GM12878 (cell line): ENCODE data around the gene ZXDC. TPM values are rescaled to one million over a fixed set of nuclear protein-coding genes. Genes with fewer than 3 reads are reported as not detected.

Source experiments
- ATAC-seq: fragments of 200-7000 bp; cut with Tn5 transposase; 3 replicates; pipeline ENCODE4 v1.9.1; 2020; ENCODE audit warnings: mild to moderate bottlenecking, moderate library complexity
- BruUV-seq: library from RNA; stranded (reverse); fragments of 400-500 nt; replicated peaks from 2 replicates; lab custom pipeline; 2021; lab: Mats Ljungman, UMichigan
- CTCF ChIA-PET: fragments of 300-600 bp; sonication (Branson Sonifier 250); formaldehyde crosslinking; extraction: SDS; loops from one replicate; lab custom pipeline; 2021; ENCODE audit warnings: inconsistent platforms; lab: Yijun Ruan, JAX
- POLR2A ChIA-PET: fragments of 350-600 bp; formaldehyde crosslinking; extraction: SDS; loops from one replicate; lab custom pipeline; 2021; ENCODE audit warnings: inconsistent platforms; lab: Charles Lee
- RAD21 ChIA-PET: fragments of 300-600 bp; sonication (Branson Sonifier 250); formaldehyde crosslinking; loops from one replicate; lab custom pipeline; 2023; ENCODE audit warnings: antibody characterized with exemption; ENCODE audit not compliant: unreplicated experiment; lab: Charles Lee
- SMC1A ChIA-PET: fragments of 300-600 bp; sonication (Branson Sonifier 250); formaldehyde crosslinking; loops from one replicate; lab custom pipeline; 2023; ENCODE audit not compliant: unreplicated experiment, uncharacterized antibody; lab: Charles Lee
- DNase-seq: peaks from one replicate; pipeline ENCODE4 v3.0.0-alpha.2; 2011; ENCODE audit warnings: low read depth, low spot score
- FAIRE-seq: peaks from 3 replicates; lab custom pipeline; 2011; peaks lifted over from hg19 to GRCh38; lab: Jason Lieb, UNC
- H2AFZ ChIP-seq: 2 replicates; pipeline ENCODE4 v1.6.0; 2011; ENCODE audit warnings: low read depth, low read length, control low read depth; ENCODE audit not compliant: control insufficient read depth
- H3K27ac ChIP-seq: 2 replicates; pipeline ENCODE4 v1.5.1; 2011; ENCODE audit warnings: control low read depth; ENCODE audit not compliant: control insufficient read depth, insufficient read depth
- H3K27me3 ChIP-seq, 2 experiments: replicated peaks in 1 of 2; 2 replicates each; pipeline versions ENCODE4 v1.6.0 to v1.6.1; 2011; ENCODE audit warnings: low read length in 1 of 2; ENCODE audit not compliant: control insufficient read depth in 2 of 2, insufficient read depth in 2 of 2
- H3K36me3 ChIP-seq, 2 experiments: 2 replicates each; pipeline ENCODE4 v1.5.1; 2011; ENCODE audit warnings: low read length in 1 of 2; ENCODE audit not compliant: control insufficient read depth in 2 of 2, insufficient read depth in 2 of 2
- H3K4me1 ChIP-seq: 2 replicates; pipeline ENCODE4 v1.6.1; 2011; ENCODE audit warnings: mild to moderate bottlenecking, low read length, moderate library complexity, mixed read lengths; ENCODE audit not compliant: control insufficient read depth, insufficient read depth
- H3K4me2 ChIP-seq: 2 replicates; pipeline ENCODE4 v1.6.0; 2011; ENCODE audit warnings: control low read depth; ENCODE audit not compliant: control insufficient read depth, insufficient read depth
- H3K4me3 ChIP-seq: fragments of 200-600 bp; sonication (generic); 2 replicates; pipeline ENCODE4 v1.5.1; 2016
- H3K79me2 ChIP-seq: 2 replicates; pipeline ENCODE4 v1.6.0; 2011; ENCODE audit warnings: low read length; ENCODE audit not compliant: control insufficient read depth, insufficient read depth
- H3K9ac ChIP-seq: 2 replicates; pipeline ENCODE4 v1.8.0; 2011; ENCODE audit warnings: low read length, control low read depth, mixed read lengths; ENCODE audit not compliant: control insufficient read depth, insufficient read depth
- H3K9me3 ChIP-seq: replicated peaks from 3 replicates; pipeline ENCODE4 v1.5.1; 2011; ENCODE audit warnings: mild to moderate bottlenecking, low read length; ENCODE audit not compliant: control insufficient read depth, insufficient read depth
- H4K20me1 ChIP-seq: 2 replicates; pipeline ENCODE4 v1.6.0; 2011; ENCODE audit not compliant: control insufficient read depth, insufficient read depth
- CHD2 ChIP-seq: IDR thresholded peaks from 2 replicates; pipeline ENCODE4 v1.6.1; 2011; ENCODE audit warnings: low read depth, low read length, improper control_type of control experiment, borderline replicate concordance
- CREM ChIP-seq: IDR thresholded peaks from 2 replicates; pipeline ENCODE4 v1.6.1; 2014; ENCODE audit warnings: antibody characterized with exemption, low read depth
- CUX1 ChIP-seq: IDR thresholded peaks from 2 replicates; pipeline ENCODE4 v1.6.1; 2012; ENCODE audit warnings: improper control_type of control experiment, low read depth, low read length; ENCODE audit not compliant: insufficient replicate concordance
- FOXM1 ChIP-seq: IDR thresholded peaks from 2 replicates; pipeline ENCODE4 v1.6.1; 2012; ENCODE audit warnings: low read depth, mild to moderate bottlenecking, inconsistent platforms, low read length, moderate library complexity
- HDAC2 ChIP-seq: fragments of 200-600 bp; sonication (generic); IDR thresholded peaks from 2 replicates; pipeline ENCODE4 v1.6.1; 2017
- MEF2B ChIP-seq: fragments of 450-650 bp; IDR thresholded peaks from 2 replicates; pipeline ENCODE4 v1.6.1; 2018; ENCODE audit warnings: mild to moderate bottlenecking, moderate library complexity; ENCODE audit not compliant: partially characterized antibody, poor library complexity, severe bottlenecking
- MXI1 ChIP-seq: fragments of 150-350 bp; IDR thresholded peaks from 2 replicates; pipeline ENCODE4 v1.6.1; 2011; ENCODE audit warnings: low read depth, mild to moderate bottlenecking, inconsistent platforms, low read length, improper control_type of control experiment
- NFIC ChIP-seq: IDR thresholded peaks from 2 replicates; pipeline ENCODE4 v1.6.1; 2012; ENCODE audit warnings: low read depth, mild to moderate bottlenecking, inconsistent platforms, low read length, moderate library complexity
- RB1 ChIP-seq: fragments of 450-650 bp; formaldehyde crosslinking; IDR thresholded peaks from 2 replicates; pipeline ENCODE4 v1.6.1; 2017; ENCODE audit warnings: mild to moderate bottlenecking, borderline replicate concordance
- RBBP5 ChIP-seq: fragments of 200-600 bp; sonication (generic); conservative IDR thresholded peaks from 2 replicates; pipeline ENCODE4 v1.6.1; 2016
- SMARCA5 ChIP-seq: fragments of 450-650 bp; IDR thresholded peaks from 2 replicates; pipeline ENCODE4 v1.6.1; 2017; ENCODE audit warnings: mild to moderate bottlenecking
- TARDBP ChIP-seq: IDR thresholded peaks from 2 replicates; pipeline ENCODE4 v1.6.1; 2016; ENCODE audit warnings: borderline replicate concordance
- TBL1XR1 ChIP-seq: IDR thresholded peaks from 2 replicates; pipeline ENCODE4 v1.6.1; 2012; ENCODE audit warnings: low read depth, low read length, improper control_type of control experiment
- ZNF217 ChIP-seq: fragments of 450-650 bp; IDR thresholded peaks from 2 replicates; pipeline ENCODE4 v1.6.1; 2017; ENCODE audit warnings: antibody characterized with exemption, mild to moderate bottlenecking
- WGBS: methylation state at CpG from one replicate; pipeline ENCODE4 v1.1.6; 2016; ENCODE audit warnings: low lambda C conversion rate; ENCODE audit not compliant: insufficient replicate concordance, insufficient coverage; ENCODE audit errors: missing lambda C conversion rate; 5-methylcytosine and 5-hydroxymethylcytosine counted together
- in situ Hi-C: fragments of 300-500 bp; cut with MboI; formaldehyde crosslinking; loops from 9 replicates; pipeline ENCODE4 v1.14.3; 2018; ENCODE audit warnings: mixed read lengths
- intact Hi-C: fragments of 100-400 bp; cut with micrococcal nuclease; formaldehyde crosslinking; loops from one replicate; pipeline ENCODE4 v1.14.2; 2022; ENCODE audit not compliant: unreplicated experiment
- polyA plus RNA-seq, 11 experiments: library from polyadenylated mRNA; depleted of rRNA in 4 of 11; unstranded in 6 of 11; stranded (reverse) in 5 of 11; fragments of >200 nt; fragmentation: Nextera tagmentation in 4 of 11; fragmentation: Illumina TruSeq in 1 of 11; extraction: Ambion mirVana in 4 of 11; extraction: Trizol in 1 of 11; gene quantifications; 1 replicate in 1 of 11; 2 replicates in 10 of 11; pipeline versions ENCODE4 v1.2.1 to v1.2.3, GENCODE V29; 2011 to 2016; ENCODE audit warnings: inconsistent platforms in 2 of 11, missing spikeins in 2 of 11, low read depth in 1 of 11
- total RNA-seq, 4 experiments: library from RNA; depleted of rRNA in 3 of 4; stranded (reverse); fragments of >200 nt in 3 of 4; fragmentation: Illumina TruSeq in 1 of 4; extraction: Trizol in 1 of 4; gene quantifications; 2 replicates each; pipeline versions ENCODE4 v1.2.1 to v1.2.3, GENCODE V29; 2013 to 2021

Gene ZXDC
- total and polyA plus RNA-seq, 10 of the 15 experiments (the other 5 are each of a cell fraction or from before 2014, with no cell fraction given), result 0.72 to 15.3 (median 8.5) TPM

- FAIRE-seq (no peak), DNase-seq (no peak), ATAC-seq (no peak)
- H3K27me3 ChIP-seq, result no peaks in the 10 kb centered on the region
- intact Hi-C loops (no loop called here), in situ Hi-C loops (no loop called here)
- ChIA-PET CTCF (no interaction called here), SMC1A (no interaction called here), RAD21 (no interaction called here), POLR2A (no interaction called here)
- BruUV-seq, result no TSS peak
- no peak overlapping the region for H3K27ac ChIP-seq
- no peak overlapping the region for H3K4me2 ChIP-seq
- no peak overlapping the region for H3K9ac ChIP-seq
- no peaks in the 10 kb centered on the region for H4K20me1 ChIP-seq
- no peak overlapping the region for H2AFZ ChIP-seq
- no peaks in the 10 kb centered on the region for H3K4me1 ChIP-seq
- TF ChIP-seq RBBP5, result no peak
- TF ChIP-seq TARDBP, result no peak
- TF ChIP-seq MXI1, result no peak
- no peak for TF ChIP-seq ZNF217
- no peak for TF ChIP-seq HDAC2
- TF ChIP-seq FOXM1, result no peak
- TF ChIP-seq CUX1, result no peak
- TF ChIP-seq MEF2B, result no peak
- no peak for TF ChIP-seq NFIC
- TF ChIP-seq CREM, result no peak
- no peak for TF ChIP-seq SMARCA5
- TF ChIP-seq CHD2, result no peak
- no peak for TF ChIP-seq TBL1XR1
- no peak for TF ChIP-seq RB1
- H3K4me3 ChIP-seq, result no peak overlapping the region
- H3K36me3 ChIP-seq, result peaks cover 8 to 11% of the 10 kb centered on the region in 2 experiments; a peak in 3 of 4 replicates
- 97% methylated on average over 8 of the region's 8 CpGs for WGBS
- H3K9me3 ChIP-seq, result no peaks in the 10 kb centered on the region
- no peaks in the 10 kb centered on the region for H3K79me2 ChIP-seq
These were observed 26.9 kb downstream of the ZXDC start for GRCh38 chr3:126448893-126449180.
